Large intestine (tissue), 3 donors: ENCODE data around the gene NUDT16L1. TPM values are rescaled to one million over a fixed set of nuclear protein-coding genes. Genes with fewer than 3 reads are reported as not detected.

Source experiments
- DNase-seq, 2 donors: peaks; one replicate each; pipeline versions ENCODE4 v3.0.0 to v3.0.0-alpha.2; 2013
- H3K27ac ChIP-seq: one replicate; pipeline ENCODE4 v1.5.1; 2013; ENCODE audit warnings: low read length
- H3K27me3 ChIP-seq: 2 replicates; pipeline ENCODE4 v1.6.1; 2013; ENCODE audit warnings: low read length; ENCODE audit not compliant: control insufficient read depth, insufficient read depth
- H3K36me3 ChIP-seq: 2 replicates; pipeline ENCODE4 v1.6.1; 2013; ENCODE audit warnings: low read length; ENCODE audit not compliant: control insufficient read depth, insufficient read depth
- H3K4me1 ChIP-seq: one replicate; pipeline ENCODE4 v1.6.1; 2013; ENCODE audit warnings: low read length; ENCODE audit not compliant: control insufficient read depth, insufficient read depth
- H3K4me3 ChIP-seq: one replicate; pipeline ENCODE4 v1.5.1; 2013; ENCODE audit warnings: low read length
- H3K9me3 ChIP-seq: one replicate; pipeline ENCODE4 v1.6.1; 2013; ENCODE audit warnings: mild to moderate bottlenecking, low read depth, low read length, moderate library complexity; ENCODE audit not compliant: control insufficient read depth
- WGBS: methylation state at CpG from one replicate; pipeline ENCODE4 v1.1.5; 2013; ENCODE audit warnings: low lambda C conversion rate; ENCODE audit not compliant: insufficient coverage; 5-methylcytosine and 5-hydroxymethylcytosine counted together
- polyA plus RNA-seq: library from polyadenylated mRNA; unstranded; fragments of 120-200 nt; gene quantifications from one replicate; pipeline ENCODE4 v1.2.1, GENCODE V29; 2013

Gene NUDT16L1
- polyA plus RNA-seq, 1 donor: 42.5 TPM

- Histone ChIP-seq H3K4me1 (peaks cover 73% of the 10 kb centered on the region), H3K36me3 (peaks cover 53% of the 10 kb centered on the region), H3K4me3 (no peak overlapping the region), H3K27me3 (no peaks in the 10 kb centered on the region), H3K9me3 (no peaks in the 10 kb centered on the region), H3K27ac (peak overlapping the region; percentile 78)
- DNase-seq: peak; percentile 79 to 87
- no CpG with 5 or more reads among the region's 25 CpGs for WGBS
These were observed 29.4 kb upstream of the NUDT16L1 start for GRCh38 chr16:4663777-4664465.

GRCh38 chr16:4664538-4665418 is 28.6 kb upstream of the NUDT16L1 start:
- Histone ChIP-seq H3K36me3 (peaks cover 55% of the 10 kb centered on the region), H3K4me3 (no peak overlapping the region)

GRCh38 chr16:4666537-4667202 is 26.7 kb upstream of the NUDT16L1 start:
- WGBS: no CpG with 5 or more reads among the region's 20 CpGs
- peaks cover 67% of the 10 kb centered on the region for H3K36me3 ChIP-seq
- H3K27me3 ChIP-seq: no peaks in the 10 kb centered on the region
- H3K4me3 ChIP-seq: no peak overlapping the region
- H3K4me1 ChIP-seq: peaks cover 48% of the 10 kb centered on the region
- DNase-seq: no peak
- H3K27ac ChIP-seq: no peak overlapping the region
- H3K9me3 ChIP-seq: no peaks in the 10 kb centered on the region

More at GRCh38 chr16:4664538-4665418, 28.6 kb upstream of the NUDT16L1 start:
- Histone ChIP-seq H3K9me3 (no peaks in the 10 kb centered on the region), H3K27me3 (no peaks in the 10 kb centered on the region), H3K27ac (peak overlapping the region; percentile 78), H3K4me1 (peaks cover 65% of the 10 kb centered on the region)
- peak in 1 of 2 donors; percentile 73 for DNase-seq
- WGBS: no CpG with 5 or more reads among the region's 26 CpGs

GRCh38 chr16:4667203-4667963 is 26.0 kb upstream of the NUDT16L1 start:
- H3K27ac ChIP-seq: peak overlapping the region; percentile 16
- H3K27me3 ChIP-seq: no peaks in the 10 kb centered on the region
- no peaks in the 10 kb centered on the region for H3K9me3 ChIP-seq
- peaks cover 68% of the 10 kb centered on the region for H3K36me3 ChIP-seq
- H3K4me1 ChIP-seq: peaks cover 44% of the 10 kb centered on the region
- WGBS: no CpG with 5 or more reads among the region's 20 CpGs
- H3K4me3 ChIP-seq: no peak overlapping the region
- DNase-seq: no peak

GRCh38 chr16:4668313-4668960 is 24.9 kb upstream of the NUDT16L1 start:
- 95% methylated on average over 4 of the region's 10 CpGs for whole genome bisulfite sequencing
- DNase-seq: no peak
- peaks cover 73% of the 10 kb centered on the region for H3K36me3 ChIP-seq

GRCh38 chr16:4673387-4674046 is 19.8 kb upstream of the NUDT16L1 start:
- Histone ChIP-seq H3K36me3 (peaks cover 79% of the 10 kb centered on the region), H3K27ac (no peak overlapping the region), H3K27me3 (no peaks in the 10 kb centered on the region), H3K9me3 (no peaks in the 10 kb centered on the region), H3K4me3 (no peak overlapping the region), H3K4me1 (peaks cover 23% of the 10 kb centered on the region)
- 100% methylated on average over 5 of the region's 33 CpGs for WGBS
- no peak for DNase-seq

More at GRCh38 chr16:4668313-4668960, 24.9 kb upstream of the NUDT16L1 start:
- Histone ChIP-seq H3K9me3 (no peaks in the 10 kb centered on the region), H3K4me1 (peaks cover 35% of the 10 kb centered on the region), H3K27me3 (no peaks in the 10 kb centered on the region), H3K4me3 (no peak overlapping the region), H3K27ac (no peak overlapping the region)

GRCh38 chr16:4674926-4675530 is 18.3 kb upstream of the NUDT16L1 start:
- Histone ChIP-seq H3K27ac (peak overlapping the region; percentile 77), H3K9me3 (no peaks in the 10 kb centered on the region), H3K27me3 (no peaks in the 10 kb centered on the region), H3K4me1 (peaks cover 37% of the 10 kb centered on the region), H3K36me3 (peaks cover 74% of the 10 kb centered on the region), H3K4me3 (no peak overlapping the region)
- no CpG with 5 or more reads among the region's 9 CpGs for WGBS
- DNase-seq: no peak

- H3K36me3 ChIP-seq: peaks cover 74% of the 10 kb centered on the region
- peaks cover 37% of the 10 kb centered on the region for H3K4me1 ChIP-seq
- no peaks in the 10 kb centered on the region for H3K9me3 ChIP-seq
- H3K27me3 ChIP-seq: no peaks in the 10 kb centered on the region
- peak overlapping the region; percentile 77 for H3K27ac ChIP-seq
- no peak overlapping the region for H3K4me3 ChIP-seq
- no CpG with 5 or more reads among the region's 23 CpGs for WGBS
- DNase-seq: peak; percentile 56 to 80
These were observed 17.2 kb upstream of the NUDT16L1 start for GRCh38 chr16:4675864-4676786.
